SH-SY5Y (cell line): ENCODE results near the gene KRT32.

Experiments
- GATA2 ChIP-seq: IDR thresholded peaks from 2 replicates; pipeline ENCODE4 v1.6.1; 2011; ENCODE audit warnings: mild to moderate bottlenecking, low read depth, low read length
- GATA3 ChIP-seq: IDR thresholded peaks from 2 replicates; pipeline ENCODE4 v1.6.1; 2011; ENCODE audit warnings: low read depth, mild to moderate bottlenecking, low read length, moderate library complexity

DNA sequence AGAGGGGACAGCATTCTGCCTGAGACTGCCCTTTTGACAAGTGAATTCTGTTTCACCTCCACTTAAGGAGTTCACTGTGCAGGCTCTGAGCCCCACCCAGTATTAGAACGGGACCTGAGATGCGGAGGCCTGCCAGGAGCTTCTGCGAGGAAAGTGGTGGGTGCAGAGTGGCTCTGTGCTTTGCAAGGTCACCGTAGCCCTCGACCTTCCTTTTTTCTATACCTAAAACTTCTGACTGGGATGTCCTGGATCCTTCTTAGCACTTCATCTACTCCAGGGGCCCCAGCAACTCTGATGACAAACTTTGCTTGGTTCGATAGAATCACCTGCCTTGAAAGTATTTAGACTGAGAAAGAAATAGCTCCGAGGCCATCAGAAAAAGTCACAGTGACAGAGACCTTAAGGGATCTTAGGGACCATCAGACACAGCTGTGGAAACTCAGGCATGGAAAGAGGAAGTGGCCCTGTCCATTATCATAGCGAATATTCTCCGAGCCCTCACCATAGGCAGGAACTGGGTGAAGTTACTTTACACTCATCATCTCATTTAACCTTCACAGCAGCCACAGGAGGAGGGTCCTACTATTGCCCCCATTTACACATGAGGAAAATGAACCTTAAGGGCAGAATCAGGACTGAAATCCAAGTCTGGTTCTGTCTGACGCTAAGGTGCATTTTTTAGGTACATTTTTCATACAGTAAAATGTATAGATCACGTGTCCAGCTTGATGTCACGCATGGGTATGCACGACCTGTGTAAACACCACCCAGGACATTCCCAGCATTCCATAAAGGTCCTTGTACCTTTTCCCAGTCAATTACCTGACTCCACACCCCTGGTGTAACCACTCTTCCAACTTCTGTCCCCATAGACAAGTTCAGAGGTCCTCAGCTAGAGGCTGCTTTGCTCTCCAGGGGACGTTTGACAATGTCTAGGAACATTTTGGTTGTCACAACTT, 38.9 kb upstream of the KRT32 start:
- TF ChIP-seq GATA3: no peak
- TF ChIP-seq GATA2: no peak
